NK-92 (cell line): ENCODE results near the gene MAGEA11.
"Not testable (repeated sequence)": the region's sequence is repeated elsewhere in the genome, so short reads cannot be mapped to it uniquely, and the experiment has no call there.

Source experiments
- DNase-seq: peaks from one replicate; lab custom pipeline; 2025; ENCODE audit not compliant: unreplicated experiment; lab: John Stamatoyannopoulos, UW

MAGEA11 gene

GRCh38 chrX:149717803-149718202 is 5.9 kb downstream of the MAGEA11 start:
- no peak for DNase-seq

GRCh38 chrX:149718757-149719156 is 6.9 kb downstream of the MAGEA11 start:
- no peak for DNase-seq

GRCh38 chrX:149720021-149720689 is 8.3 kb downstream of the MAGEA11 start:
- DNase-seq: no peak

GRCh38 chrX:149721241-149721640 is 9.4 kb downstream of the MAGEA11 start:
- not testable (repeated sequence) for DNase-seq

GRCh38 chrX:149721778-149722177 is 9.9 kb downstream of the MAGEA11 start:
- no peak for DNase-seq

GRCh38 chrX:149723583-149724118 is 11.8 kb downstream of the MAGEA11 start:
- DNase-seq: not testable (repeated sequence)

GRCh38 chrX:149727308-149727707 is 15.4 kb downstream of the MAGEA11 start:
- DNase-seq: not testable (repeated sequence)

GRCh38 chrX:149742269-149742668 is 30.4 kb downstream of the MAGEA11 start:
- DNase-seq: not testable (repeated sequence)

GRCh38 chrX:149746390-149747007 is 34.6 kb downstream of the MAGEA11 start:
- not testable (repeated sequence) for DNase-seq

- DNase-seq: no peak
These were observed 45.6 kb downstream of the MAGEA11 start for GRCh38 chrX:149757206-149758067.

- no peak for DNase-seq
These were observed 46.3 kb downstream of the MAGEA11 start for GRCh38 chrX:149758068-149758714.

- DNase-seq: not testable (repeated sequence)
These were observed 46.8 kb downstream of the MAGEA11 start for GRCh38 chrX:149758715-149759078.

- DNase-seq: no peak
These were observed 48.0 kb downstream of the MAGEA11 start for GRCh38 chrX:149759824-149760223.

- no peak for DNase-seq
These were observed 49.1 kb downstream of the MAGEA11 start for GRCh38 chrX:149760965-149761364.

- not testable (repeated sequence) for DNase-seq
These were observed 50.2 kb downstream of the MAGEA11 start for GRCh38 chrX:149761858-149762674.

GRCh38 chrX:149762696-149763614 is 51.1 kb downstream of the MAGEA11 start:
- DNase-seq: no peak
